Smooth muscle cell of the brain vasculature (primary cell): ENCODE data around the gene NCKAP5.
"Not testable (repeated sequence)": the region's sequence is repeated elsewhere in the genome, so short reads cannot be mapped to it uniquely, and the experiment has no call there.

Experiments used
- DNase-seq: peaks from one replicate; pipeline ENCODE4 v3.0.0-alpha.2; 2012; ENCODE audit warnings: low read depth, low spot score

The NCKAP5 gene

DNA sequence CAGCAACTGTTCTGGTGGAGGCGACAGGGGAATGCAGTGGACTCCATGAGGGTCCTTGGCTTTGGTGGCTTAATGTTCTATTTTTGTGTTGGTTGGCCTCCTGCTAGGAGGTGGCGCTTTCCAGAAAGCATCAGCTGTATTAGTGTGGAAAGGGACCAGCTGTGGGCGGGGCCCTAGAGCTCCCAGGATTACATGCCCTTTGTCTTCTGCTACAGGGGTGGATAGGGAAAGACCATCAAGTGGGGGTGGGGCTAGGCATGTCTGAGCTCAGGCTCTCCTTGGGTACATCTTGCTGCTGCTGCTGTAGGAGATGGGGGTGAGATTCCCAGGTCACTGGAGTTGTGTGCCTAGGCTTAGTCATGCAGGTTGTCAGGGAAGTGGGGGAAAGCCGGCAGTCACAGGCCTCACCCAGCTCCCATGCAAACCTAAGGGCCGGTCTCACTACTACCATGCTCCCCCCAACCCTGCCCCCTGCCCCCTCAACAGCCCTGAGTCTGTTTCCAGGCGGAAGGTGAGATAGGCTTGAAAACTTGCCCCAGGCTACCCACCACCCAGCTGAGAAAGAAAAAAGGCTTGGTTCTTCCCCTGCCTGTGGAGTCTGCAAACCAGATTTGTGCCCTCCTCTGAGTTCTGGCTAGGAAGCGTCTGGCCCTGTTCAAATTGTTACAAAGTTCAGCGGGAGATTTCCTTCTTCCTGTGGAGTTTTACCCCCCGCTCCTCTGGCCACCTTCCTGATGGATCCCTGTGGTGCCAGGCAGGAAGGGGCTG, 756.9 kb downstream of the NCKAP5 start:
- no peak for DNase-seq

DNA sequence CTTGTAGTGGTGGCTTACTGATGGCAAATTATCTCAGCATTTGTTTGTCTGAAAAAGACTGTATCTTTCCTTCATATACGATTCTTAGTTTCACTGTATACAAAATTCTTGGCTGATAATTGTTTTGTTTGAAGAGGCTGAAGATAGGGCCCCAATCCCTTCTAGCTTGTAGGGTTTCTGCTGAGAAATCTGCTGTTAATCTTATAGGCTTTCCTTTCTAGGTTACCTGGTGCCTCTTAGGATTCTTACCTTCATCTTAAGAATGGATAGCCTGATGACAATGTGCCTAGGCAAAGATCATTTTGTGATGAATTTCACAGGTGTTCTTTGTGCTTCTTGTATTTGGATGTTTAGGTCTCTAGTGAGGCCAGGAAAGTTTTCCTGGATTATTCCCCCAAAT, 758.3 kb downstream of the NCKAP5 start:
- DNase-seq, result not testable (repeated sequence)

DNA sequence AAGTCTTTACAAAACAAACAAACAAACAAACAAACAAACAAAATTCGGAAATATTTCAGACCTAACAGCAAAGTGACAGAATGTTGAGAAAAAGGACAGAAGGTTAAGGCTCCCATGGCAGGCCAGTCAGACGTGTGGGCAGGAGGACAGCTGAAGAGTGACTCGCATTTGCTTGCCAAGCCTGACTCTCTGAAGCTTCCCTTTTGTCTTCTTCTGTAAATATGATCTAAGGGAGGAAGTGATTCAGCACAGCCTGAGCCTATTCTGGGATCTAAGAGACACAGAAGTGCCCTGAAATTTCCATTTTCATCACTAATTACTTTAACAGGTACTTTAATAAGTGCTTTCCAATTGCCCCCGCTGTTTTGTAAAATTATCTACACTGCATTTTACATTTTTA, 764.2 kb downstream of the NCKAP5 start:
- no peak for DNase-seq

DNA sequence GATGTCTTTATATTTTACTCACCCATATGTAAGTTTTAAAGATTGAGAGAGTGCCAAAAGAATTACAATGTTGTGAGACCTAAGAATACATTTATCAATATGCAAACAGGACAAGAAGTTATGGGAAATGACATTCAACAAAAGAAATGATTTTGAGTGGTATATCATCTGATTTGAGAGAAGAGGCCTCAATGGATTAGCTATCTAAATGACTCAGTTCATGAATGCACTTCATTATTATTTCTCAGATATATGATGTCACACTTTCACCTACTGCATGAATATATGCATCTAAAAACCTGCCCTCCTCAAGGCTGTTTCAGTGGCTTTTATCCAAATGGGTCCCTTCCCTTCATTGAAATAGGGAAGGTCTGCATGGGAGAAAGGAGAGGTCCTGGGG, 769.9 kb downstream of the NCKAP5 start:
- DNase-seq, result no peak

DNA sequence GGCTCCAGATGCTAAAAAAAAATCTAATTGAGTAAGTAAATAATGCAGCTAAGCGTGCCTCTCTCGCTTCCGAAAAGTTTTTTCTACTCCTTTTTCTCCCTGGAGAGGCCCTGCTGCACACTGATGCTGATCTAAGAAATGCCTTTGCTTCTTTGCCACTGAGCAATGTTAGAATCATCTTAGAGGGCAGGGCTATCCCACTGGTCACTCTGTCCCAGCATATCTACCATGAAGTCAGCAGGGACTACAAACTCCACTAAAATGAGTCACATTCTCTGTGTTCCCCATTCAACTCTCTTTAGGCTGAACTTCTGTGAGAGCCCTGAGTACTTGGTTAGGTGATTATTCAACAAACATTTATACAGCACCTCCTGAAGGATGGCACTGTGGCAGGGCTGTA, 770.7 kb downstream of the NCKAP5 start:
- no peak for DNase-seq

DNA sequence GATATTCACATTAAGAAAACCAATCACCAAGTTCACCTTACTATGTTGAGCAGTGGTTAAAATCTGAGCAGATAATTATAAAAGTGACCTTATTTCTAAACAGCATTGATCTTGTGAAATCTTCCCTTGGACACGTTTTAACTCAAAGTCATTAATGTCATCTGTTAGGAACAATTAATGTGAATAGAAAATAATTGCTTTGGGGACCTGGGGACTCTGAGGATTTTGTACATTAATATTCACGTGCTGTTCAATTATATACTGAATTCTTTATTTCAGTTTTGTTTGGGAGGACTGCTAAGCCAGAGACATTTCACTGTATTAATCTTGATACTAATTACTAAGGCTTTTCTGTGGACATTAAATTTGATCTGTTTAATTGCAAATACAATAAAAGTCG, 771.2 kb downstream of the NCKAP5 start:
- DNase-seq, result no peak

DNA sequence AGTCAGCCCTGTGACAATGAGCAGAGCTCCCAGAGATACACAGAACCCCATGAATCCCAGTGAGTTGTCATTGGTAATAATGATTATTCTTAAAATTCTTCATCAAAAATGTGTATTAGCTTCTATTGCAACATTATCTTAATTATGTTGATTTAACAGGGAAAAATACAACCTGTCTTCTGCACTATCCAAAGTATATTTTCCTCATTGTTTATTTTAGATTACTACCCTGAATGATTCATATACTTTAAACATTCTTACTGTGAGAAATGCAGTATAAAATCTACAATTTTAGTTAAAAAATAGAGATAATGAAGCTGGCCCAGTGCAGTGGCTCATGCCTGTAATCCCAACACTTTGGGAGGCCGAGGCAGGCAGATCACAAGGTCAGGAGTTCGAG, 773.0 kb downstream of the NCKAP5 start:
- DNase-seq, result no peak

DNA sequence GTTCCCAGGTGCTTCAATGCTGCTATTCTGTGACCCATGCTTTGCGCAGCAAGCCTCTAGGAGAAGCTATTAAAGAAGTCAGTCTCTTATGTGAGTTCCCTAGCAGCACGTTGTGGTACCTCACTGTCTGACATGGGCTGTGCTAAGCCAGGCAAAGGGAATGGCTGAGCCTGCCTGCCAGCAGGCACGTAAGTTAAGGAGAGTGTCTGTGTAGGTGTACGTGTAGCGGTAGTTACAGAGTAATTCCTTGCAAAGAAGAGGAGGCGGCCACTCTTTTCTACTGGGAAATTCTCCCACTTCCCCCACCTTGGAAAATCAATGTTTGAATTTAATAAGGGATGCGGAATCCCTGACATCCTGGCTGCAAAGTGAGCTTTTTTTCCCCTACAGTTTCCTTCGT, 774.7 kb downstream of the NCKAP5 start:
- DNase-seq, result no peak

DNA sequence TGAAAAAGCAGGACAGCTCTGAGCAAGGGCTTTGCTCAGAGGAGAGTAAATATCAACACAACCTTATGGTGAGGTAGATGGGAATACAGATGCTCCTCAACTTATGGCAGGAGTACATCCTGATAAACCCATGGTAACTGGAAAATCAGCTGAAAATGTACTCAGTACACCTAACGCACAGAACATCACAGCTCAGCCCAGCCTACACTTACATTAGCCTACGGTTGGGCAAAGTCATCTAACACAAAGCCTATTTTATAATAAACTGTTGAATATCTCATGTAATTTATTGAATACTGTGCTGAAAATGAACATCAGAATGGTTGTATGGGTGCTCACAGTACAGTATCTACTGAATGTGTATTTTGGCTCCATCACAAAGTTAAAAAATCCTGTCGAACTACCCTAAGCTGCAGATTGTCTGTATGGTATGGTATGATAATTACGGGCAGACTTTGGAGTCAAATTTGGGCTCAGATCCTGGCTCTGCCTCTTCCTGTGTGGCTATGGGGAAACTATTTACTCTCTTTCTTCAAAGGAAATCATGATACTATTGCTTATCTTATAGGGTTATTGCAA, 778.0 kb downstream of the NCKAP5 start:
- no peak for DNase-seq

DNA sequence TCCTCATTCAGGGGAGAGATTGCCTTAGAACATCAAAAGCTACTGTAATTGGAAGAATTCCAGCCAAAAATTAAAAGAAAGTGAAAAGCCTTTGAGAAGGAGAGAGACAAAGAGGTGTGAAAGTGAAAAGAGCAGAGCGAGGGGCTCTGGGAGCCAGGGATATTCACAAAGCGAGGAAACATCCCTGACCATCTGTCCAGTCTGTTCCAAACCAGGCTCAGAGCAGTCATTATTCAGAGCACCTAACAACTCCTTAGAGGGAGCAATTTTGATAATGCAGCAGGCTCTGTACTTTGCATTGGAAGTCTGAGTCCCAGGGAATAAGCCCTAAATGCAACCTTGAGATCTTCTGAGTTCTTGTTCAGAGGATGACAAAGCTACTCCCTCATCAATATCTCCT, 779.2 kb downstream of the NCKAP5 start:
- no peak for DNase-seq

DNA sequence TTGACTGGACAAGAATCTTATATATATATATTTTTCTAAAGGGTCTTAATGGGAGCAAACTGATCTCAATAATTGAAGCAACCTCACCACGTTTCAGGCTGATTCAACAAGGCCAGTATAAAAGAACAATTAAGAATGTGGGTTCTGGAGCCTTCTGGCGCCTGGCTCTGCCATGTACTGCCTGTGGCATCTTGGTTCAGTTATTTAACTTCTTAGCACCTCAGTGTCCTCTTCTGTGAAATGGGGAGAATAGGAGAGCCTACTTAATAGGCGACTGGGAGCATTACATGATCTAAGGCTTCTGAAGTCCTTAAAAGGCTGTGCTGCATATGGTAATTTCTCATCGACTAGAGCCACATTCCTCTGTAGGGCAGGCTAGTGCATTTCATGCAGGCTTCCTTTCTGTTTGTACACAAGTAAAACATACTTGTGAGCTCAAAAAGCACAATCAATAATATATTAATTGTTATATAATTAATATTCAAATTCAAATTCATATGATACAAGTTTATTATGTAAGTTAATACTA, 779.9 kb downstream of the NCKAP5 start:
- no peak for DNase-seq

DNA sequence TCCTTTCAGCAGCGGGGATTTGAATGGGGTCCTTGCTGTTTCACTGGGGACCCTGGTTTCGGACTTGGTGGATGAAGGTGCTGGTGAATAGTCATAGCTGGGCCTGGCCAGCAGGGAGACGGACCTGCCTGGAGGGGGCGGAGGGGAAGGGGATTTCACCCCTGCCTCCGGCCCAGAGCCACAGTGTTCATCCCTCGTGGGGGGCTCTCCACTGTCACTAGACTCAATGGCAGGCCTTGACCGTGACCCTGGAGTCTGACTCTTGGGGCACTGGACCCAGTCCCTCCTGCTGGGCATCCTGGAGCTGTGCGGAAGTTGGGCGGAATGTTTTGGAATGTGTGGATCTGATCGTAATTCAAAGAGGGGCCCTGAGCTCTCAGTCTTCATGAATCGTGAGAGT, 784.4 kb downstream of the NCKAP5 start:
- no peak for DNase-seq

DNA sequence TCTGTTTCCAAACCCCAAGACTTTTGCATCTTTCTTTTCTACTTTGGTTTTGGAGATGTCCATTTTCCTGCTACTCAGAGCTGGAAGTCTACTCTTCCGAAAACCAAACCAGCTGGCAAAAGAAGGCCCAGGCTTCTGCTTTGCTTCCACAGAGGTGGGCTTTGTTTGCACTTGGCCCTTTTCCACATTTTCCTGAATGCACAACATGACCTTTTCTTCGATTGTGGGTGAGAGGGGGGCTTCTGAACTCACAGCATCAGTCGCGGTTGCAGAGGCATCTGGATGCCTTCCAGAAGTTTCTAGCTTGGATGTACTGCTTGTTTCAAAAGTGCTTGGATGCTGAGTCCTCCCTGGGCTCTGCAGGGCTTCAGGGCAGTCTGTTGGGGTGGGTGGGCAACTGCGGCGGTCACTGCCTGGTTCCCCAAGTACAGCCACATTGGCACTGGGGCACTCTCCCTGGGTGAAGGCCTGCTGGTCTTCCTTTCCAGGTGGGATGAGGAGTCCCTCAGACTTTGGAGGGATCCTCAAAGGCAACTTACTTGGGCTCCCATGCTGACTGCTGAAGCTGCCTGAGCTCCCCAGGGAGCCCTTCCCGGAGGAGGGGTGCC, 786.0 kb downstream of the NCKAP5 start:
- DNase-seq, result no peak

DNA sequence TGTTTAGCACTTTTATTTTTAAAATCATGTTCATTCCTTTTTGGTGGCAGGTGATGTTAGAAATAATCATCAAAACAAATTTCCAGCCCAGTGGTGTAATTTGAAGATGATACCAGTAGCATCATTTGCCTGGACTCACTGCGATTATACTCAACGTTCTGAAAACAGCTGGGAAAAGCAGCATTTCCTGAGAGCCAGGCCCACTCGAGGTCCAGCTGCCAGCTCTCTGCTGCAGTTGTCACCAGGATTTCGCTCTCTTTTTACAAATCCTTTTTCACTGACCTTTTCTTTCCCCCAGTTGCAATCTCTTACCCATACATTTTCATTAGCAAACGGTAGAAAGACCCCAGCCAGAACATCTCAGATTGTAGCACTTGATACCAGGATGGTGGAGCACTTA, 787.6 kb downstream of the NCKAP5 start:
- DNase-seq, result no peak

DNA sequence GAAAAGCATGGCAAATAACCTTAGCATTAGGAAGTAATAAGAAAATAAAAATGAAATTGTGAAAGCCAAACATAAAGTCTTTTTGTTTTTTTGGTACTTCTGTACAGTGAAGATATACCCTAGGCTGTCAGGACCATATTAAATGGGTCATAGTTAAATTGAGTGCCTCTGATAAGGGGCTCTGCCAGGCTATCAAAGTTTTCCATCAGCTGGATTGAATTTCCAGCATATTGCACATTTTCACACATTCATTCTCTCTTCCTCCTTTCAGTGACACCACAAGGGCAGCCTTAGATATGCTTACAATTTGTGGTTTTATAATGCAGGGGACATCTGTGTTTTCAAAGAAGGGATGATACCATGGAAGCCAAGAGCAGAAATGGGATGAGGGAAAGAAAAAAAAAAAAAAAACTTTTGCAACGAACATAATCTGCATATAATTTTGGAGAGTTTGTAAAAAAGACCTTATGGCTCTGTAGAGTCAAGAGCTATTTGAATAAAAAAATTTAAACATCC, 789.0 kb downstream of the NCKAP5 start:
- DNase-seq, result no peak

DNA sequence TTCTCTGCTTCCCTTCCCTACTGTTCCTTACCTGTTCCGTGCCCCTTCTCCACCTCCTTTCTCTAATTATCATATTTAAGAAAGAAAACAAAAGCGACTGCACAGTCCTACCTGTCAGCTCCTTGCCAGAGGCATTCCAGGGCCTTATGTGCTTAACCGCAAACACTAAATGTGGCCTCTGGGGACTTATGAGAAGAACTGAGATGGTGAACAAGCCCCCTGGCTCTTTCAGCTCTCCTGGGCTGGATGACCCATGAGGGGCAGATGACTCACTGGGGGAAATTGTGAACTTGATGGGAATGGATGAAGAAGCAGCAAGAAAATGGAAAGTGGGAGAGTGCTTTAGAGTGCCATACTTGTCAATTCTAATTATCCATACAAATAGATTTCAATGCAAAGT, 792.0 kb downstream of the NCKAP5 start:
- no peak for DNase-seq

DNA sequence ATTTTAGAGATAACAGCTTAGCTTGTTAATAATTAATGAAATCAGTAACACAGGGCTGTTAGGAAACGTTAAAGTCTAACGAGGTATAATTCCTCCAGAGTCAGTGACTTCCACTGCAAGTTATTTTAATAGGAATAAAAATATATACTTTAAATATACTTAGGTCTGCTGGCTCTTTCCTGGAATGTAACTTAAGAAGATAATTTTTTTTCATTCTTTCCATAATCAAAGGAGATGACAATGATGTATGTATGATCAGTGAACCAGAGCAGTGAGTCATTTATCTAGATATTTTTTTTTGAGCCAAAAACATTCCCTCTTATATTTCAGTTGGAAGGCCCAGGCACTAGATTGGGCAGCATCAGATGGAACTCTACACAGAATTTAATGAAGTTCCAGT, 794.1 kb downstream of the NCKAP5 start:
- DNase-seq, result no peak

DNA sequence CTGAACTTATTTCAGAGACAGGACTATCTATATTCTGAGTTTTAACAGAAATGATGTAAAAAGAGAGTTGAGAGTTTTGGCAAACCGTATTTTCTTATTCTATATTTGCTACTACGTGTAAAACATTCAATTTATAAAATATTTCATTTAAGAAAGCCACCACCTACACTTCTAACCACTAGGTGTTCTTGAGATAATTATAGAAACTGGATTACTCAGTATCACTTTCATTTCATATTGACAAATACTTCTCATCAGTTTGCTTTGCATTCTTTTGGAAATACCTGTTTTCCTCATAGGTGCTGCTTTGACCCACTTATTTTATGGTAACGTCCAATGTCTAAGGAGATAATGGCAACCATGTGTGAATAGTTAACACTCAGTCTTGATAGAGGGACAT, 794.9 kb downstream of the NCKAP5 start:
- no peak for DNase-seq

DNA sequence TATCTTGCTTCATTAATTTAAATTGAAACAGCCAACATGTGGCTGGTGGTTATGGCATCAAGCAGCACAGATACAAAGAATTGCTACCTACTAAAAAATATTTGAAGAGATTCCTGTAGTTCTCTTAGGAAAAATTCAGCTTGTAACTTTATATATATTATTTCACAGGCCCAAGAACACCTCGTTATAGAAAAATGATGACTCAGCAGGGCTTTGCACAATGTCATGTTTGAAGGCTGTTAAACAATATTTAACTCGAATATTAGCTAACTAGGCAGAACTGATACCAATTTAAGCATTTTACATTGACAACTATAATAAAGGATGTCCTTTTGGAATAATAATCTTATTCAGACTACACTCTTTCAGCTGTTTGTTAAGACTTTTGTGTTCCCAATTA, 795.9 kb downstream of the NCKAP5 start:
- no peak for DNase-seq

DNA sequence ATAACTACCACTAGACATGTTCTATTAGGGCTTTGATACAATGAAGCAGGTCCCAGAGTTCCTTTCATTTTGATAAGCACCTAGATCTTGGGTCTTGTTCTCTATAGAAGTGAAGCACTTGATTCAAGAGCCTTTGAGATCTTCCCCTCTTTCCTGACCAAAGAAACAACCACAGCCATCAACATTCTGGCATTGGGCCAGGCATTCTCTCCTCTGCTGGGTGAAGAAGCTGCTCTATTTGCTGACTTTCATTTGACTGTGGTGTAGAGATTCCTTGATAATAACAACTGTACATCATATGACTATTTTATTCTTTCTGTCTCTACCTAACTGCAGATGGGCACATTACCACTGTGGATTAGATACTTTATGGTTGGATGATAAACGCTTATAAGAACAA, 801.7 kb downstream of the NCKAP5 start:
- DNase-seq, result no peak

DNA sequence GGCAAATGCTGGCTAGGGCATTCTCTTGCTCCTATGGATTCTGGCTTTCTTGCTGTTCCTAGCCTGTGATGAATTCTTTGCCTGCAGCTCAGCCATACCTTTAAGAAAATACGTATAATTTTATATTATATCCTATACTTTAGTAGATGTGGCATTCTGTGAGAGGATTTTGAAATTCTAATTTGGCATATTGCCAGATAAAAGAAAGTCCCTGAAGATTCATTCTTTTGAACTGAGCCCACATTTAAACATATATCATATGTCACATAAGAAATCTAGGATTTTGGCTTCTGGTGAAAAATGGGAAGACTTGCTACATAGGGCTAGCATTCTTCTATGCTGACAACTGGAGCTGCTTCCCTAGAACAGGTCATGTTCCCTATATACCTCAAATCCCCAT, 806.8 kb downstream of the NCKAP5 start:
- no peak for DNase-seq

DNA sequence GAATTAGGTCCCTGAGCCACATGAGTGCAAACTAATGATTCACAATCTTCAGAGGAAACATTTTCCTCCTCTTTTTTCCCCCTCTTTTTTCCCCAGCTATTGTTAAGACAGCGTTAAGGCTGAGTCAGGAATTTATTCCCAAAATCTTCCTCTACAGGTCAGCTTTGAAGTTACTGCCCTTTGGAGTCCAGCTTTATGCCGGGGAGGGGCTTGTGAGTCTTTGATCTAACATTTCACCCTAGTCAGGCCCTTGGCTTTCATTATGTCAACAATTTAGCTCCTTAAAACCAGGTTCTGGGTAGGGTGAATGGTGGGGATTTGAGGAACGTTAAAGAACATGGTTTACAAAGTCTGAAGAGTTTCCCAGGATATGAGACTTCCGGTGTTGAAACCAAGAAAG, 807.3 kb downstream of the NCKAP5 start:
- DNase-seq, result no peak

DNA sequence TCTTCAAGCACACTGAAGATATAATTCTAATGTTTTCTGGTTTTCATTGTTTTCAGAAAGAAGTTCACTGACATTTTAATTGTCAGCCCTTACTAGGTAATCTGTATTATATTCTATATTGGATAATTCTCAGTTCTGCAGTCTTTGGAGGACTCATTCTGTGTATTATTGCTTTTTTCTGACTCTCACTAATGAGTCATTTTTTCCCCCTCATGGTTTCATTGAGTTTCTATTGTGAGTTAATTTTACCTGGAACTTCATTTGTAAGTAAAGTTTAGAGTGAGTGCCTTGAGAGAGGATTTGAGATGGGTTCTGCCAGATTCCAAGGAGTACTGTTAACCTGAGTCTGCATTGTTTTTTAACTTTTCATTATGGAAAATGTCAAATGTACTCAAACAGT, 807.9 kb downstream of the NCKAP5 start:
- DNase-seq, result no peak
